NCI-H1694 treated with DMSO at 0.1 percent for 48 hours (cell line): ENCODE data around the gene FLNC.

Source experiments
- DNase-seq: peaks from one replicate; lab custom pipeline; 2025; lab: John Stamatoyannopoulos, UW

The FLNC gene

DNA sequence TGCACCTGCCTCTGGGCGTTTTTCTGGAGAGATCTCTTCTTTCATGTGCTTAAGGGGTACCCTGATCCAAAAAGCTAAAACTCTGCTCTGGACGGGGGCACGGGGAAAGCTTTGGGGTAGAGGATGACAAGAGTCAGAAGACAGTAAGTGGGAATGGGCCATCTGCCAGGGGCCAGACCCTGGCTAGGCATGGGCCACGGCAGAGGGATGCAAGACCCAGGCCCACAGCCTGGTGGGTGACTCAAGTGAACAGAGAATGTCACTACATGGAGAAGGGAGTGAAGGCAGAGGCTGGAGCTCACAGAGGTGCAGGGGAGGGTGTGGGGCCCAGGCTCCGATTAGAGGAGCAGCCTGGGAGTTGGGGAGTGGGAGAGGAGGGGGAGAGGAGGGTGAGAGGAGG is 15.3 kb downstream of the FLNC start:
- DNase-seq = no peak

DNA sequence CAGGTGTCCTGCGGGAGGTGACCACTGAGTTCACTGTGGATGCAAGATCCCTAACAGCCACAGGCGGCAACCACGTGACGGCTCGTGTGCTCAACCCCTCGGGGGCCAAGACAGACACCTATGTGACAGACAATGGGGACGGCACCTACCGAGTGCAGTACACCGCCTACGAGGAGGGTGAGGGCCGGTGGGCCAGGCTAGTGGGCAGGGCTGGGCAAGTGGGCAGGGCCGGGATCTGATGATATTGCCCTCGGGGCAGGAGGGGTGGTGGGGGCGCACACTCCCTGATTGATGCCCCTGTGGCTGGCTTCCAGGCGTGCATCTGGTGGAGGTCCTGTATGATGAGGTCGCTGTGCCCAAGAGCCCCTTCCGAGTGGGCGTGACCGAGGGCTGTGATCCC is 15.8 kb downstream of the FLNC start:
- DNase-seq = no peak

DNA sequence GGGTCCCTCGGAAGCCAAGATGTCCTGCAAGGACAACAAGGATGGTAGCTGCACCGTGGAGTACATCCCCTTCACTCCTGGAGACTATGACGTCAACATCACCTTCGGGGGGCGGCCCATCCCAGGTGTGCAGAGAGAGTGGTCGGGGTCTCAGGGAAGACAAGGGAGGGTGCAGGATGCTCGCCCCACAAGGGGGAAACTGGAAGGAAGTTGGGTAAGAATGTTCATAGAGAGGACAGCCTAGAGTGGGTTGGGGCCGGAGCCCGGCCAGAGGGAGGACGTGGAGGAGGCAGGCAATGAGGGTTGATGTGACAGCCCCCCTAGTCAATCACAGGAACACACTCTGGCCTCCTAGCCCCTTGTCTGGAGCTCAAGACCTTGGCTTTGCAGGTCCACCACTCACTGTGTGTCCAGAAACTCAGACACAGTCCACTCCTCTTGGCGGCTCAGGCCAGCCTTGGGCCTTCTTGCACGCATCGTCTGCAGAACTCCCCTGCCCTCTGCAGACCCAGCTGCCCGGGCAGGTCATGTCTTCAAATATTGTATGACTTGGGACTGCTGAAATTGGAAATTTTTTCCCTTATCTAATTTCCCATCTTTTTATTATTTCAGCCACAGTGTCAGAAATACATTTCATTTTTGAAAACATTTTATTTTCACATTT is 16.7 kb downstream of the FLNC start:
- no peak for DNase-seq

DNA sequence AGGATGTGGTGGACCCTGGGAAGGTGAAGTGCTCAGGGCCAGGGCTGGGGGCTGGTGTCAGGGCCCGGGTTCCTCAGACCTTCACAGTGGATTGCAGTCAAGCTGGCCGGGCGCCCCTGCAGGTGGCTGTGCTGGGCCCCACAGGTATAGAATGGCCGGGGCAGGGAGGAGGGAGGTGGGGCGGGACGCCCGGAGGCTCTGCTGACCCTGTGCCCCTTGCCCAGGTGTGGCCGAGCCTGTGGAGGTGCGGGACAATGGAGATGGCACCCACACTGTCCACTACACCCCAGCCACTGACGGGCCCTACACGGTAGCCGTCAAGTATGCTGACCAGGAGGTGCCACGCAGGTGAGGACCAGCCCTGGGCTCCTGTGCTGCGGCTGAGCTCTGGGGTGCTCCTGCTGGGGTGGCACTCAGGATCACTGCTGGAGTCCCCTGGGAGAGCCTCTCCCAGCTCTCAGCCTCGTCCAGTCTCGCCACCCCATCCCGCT is 17.6 kb downstream of the FLNC start:
- no peak for DNase-seq

DNA sequence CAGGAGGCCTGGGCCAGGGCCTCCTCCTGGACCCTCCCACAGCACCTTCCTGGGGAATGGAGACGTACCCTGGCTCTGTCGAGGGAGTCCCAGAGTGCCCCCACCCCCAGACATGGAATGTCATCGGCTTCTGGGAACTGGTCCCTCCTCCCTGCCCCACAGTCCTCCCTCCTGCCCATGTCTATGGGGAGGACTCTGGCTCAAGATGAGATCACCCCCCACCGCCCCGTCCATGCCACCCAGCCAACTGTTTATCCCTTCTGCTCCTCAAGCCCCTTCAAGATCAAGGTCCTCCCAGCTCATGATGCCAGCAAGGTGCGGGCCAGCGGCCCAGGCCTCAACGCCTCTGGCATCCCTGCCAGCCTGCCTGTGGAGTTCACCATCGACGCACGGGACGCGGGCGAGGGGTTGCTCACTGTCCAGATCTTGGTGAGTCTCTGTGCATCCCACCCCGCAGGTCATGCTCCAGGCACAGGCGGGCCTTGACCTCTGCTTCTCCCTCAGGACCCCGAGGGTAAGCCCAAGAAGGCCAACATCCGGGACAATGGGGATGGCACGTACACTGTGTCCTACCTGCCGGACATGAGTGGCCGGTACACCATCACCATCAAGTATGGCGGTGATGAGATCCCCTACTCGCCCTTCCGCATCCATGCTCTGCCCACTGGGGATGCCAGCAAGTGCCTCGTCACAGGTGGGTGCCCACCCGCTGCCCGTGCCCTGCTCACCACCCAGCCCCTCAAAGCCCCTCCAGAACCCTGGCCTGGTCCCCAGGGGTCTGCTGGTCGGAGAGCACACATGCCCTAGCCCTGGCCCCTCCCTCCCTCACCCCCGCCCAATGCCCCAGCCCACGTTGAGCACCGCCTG is 18.3 kb downstream of the FLNC start:
- DNase-seq = no peak

DNA sequence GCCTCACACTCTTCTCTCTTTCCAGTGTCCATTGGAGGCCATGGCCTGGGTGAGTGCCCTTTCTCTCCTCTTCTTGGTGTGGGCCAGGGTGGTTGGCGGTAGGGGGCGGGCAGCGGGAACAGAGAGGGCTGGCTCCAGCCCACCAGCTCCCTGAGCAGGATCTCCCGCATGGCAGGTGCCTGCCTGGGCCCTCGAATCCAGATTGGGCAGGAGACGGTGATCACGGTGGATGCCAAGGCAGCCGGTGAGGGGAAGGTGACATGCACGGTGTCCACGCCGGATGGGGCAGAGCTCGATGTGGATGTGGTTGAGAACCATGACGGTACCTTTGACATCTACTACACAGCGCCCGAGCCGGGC is 18.9 kb downstream of the FLNC start:
- DNase-seq = no peak

DNA sequence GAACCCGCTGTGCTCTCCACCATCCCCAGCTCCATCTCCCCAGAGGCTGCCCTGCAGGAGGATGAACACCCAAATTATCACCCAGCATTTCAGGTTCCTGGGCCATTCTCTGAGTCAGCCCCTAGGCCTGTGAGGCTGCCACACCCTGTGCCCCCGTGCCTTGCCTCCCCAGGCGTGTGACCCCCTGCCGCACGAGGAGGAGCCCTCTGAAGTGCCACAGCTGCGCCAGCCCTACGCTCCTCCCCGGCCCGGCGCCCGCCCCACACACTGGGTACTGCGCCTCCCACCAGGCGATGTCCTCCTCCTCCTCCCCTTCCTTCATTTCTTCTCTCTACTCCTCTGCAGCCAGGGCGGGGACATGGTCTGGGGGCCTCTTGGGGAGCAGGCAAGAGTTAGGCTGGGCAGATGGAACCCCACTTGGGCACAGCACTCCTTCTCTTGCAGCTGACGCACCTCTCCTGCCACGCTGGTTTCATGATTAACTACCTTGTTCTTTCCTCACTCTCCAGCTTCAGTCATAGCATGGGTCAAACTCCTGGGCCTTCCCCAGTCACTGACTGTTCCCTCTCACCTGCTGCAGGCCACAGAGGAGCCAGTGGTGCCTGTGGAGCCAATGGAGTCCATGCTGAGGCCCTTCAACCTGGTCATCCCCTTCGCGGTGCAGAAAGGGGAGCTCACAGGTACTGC is 19.7 kb downstream of the FLNC start:
- no peak for DNase-seq

DNA sequence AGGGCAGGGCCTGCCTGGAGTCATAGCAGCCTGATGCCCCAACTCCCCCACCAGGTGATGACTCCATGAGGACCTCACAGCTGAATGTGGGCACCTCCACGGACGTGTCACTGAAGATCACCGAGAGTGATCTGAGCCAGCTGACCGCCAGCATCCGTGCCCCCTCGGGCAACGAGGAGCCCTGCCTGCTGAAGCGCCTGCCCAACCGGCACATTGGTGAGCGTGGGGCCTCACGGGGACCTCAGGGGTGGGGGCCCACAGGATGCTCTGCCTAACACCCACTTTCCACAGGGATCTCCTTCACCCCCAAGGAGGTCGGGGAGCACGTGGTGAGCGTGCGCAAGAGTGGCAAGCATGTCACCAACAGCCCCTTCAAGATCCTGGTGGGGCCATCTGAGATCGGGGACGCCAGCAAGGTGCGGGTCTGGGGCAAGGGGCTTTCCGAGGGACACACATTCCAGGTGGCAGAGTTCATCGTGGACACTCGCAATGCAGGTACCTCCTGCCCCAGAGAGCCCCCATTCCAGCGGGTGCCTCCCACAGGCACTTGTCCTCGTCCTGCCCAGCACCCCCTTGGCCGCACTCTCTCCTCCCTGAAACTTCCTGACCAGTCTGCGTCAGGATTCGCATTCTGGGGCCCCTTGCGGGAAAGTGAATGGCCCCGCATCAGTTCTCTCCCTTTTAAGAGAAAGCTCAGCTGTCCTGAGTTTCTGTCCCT is 22.5 kb downstream of the FLNC start:
- no peak for DNase-seq

DNA sequence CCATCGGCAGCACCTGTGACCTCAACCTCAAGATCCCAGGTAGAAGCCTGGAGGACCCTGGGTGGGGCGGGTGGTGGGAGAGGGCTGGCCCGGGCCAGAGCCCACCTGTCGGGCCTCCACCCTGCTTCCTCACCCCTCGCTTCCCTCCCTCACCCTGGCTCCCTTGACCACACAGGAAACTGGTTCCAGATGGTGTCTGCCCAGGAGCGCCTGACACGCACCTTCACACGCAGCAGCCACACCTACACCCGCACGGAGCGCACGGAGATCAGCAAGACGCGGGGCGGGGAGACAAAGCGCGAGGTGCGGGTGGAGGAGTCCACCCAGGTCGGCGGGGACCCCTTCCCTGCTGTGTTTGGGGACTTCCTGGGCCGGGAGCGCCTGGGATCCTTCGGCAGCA is 23.6 kb downstream of the FLNC start:
- no peak for DNase-seq

DNA sequence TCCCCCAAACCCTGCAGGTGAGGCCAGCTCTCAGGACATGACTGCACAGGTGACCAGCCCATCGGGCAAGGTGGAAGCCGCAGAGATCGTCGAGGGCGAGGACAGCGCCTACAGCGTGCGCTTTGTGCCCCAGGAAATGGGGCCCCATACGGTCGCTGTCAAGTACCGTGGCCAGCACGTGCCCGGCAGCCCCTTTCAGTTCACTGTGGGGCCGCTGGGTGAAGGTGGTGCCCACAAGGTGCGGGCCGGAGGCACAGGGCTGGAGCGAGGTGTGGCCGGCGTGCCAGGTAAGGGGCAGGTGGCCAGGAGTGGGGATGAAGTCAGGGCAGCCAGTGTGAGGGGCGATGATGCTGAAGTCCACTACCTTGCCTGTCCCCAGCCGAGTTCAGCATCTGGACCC is 24.2 kb downstream of the FLNC start:
- DNase-seq = no peak

DNA sequence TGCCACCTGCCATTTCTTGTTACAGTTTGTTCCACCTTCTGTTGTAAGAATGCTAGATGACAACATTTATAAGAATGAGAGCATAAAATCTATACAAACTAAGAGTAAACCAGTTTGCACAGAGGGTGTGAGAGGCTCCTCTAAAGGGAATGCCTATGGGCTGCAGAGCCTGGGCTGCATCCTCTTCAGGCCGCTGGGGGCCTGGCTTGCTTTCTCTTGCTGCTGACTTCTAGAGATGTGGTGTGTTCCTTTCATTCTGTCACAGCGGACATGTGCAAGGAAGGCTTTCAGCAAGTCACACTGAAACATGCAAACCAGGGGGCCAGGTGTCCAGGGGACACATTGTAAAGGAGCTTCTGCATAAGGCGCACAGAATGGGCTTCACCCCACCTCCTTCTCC is 25.4 kb downstream of the FLNC start:
- DNase-seq = no peak

DNA sequence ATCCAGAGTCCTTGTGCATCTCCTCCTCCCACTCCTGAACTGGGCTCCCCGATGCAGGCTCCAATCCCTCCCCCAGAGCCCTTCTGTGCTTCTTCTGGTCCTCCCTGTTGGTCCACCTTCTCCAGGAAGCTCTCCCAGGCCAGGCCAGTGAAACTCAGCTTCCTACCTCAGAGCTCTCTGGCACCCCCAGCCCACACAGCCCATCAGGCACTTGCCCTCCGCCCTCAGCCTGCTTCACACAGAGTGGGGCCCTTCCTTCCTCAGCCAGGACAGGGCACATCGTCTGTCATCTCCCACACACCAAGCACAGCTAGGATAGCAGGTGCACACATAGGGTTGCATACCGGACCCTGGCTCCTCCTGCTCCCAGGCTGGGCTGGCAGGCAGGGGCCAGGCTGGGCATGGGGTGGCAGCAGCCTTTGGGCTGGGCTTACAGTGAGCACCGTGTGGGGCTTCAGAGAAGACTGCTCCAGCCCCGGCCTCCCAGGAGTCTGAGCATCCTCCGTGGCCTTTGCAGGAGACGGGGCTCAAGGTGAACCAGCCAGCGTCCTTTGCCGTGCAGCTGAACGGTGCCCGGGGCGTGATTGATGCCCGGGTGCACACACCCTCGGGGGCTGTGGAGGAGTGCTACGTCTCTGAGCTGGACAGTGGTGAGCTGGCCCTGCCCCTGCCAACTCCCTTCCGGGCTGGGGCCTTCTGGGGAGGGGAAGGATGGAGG is 26.0 kb downstream of the FLNC start:
- no peak for DNase-seq

DNA sequence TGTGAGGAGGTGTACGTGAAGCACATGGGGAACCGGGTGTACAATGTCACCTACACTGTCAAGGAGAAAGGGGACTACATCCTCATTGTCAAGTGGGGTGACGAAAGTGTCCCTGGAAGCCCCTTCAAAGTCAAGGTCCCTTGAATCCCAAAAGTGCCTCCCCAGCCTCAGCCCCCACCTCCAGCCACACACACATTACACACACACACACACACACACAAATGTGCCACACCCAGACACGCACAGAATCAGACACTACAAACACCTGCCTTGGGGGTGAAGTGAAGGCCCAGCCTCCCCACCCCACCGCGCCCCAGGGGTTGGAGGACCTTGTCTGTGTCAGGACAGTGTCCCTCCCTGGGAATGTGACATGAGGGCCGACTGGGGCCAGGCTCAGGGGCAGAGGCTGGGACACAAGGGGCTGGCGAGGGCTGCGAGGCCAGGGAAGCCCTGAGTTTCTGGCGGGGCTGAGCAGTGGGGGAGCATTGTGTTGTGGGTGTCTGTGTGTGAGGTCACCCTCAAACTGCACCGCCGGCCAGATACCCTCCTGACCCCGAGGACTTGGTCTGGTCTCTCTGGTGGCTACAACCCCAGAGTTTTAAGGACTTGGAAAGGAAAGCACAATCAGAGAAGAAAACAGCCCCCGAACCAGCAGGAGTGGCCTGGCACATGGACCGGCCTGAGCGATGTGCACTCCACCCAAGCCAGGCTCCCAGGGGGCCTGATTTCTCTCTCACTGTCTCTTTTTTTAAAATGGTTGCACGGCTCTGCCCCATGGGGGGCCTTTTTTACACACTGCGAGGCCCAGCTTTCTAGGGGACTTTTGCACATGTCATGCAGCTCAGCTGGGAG is 28.4 kb downstream of the FLNC start:
- no peak for DNase-seq

DNA sequence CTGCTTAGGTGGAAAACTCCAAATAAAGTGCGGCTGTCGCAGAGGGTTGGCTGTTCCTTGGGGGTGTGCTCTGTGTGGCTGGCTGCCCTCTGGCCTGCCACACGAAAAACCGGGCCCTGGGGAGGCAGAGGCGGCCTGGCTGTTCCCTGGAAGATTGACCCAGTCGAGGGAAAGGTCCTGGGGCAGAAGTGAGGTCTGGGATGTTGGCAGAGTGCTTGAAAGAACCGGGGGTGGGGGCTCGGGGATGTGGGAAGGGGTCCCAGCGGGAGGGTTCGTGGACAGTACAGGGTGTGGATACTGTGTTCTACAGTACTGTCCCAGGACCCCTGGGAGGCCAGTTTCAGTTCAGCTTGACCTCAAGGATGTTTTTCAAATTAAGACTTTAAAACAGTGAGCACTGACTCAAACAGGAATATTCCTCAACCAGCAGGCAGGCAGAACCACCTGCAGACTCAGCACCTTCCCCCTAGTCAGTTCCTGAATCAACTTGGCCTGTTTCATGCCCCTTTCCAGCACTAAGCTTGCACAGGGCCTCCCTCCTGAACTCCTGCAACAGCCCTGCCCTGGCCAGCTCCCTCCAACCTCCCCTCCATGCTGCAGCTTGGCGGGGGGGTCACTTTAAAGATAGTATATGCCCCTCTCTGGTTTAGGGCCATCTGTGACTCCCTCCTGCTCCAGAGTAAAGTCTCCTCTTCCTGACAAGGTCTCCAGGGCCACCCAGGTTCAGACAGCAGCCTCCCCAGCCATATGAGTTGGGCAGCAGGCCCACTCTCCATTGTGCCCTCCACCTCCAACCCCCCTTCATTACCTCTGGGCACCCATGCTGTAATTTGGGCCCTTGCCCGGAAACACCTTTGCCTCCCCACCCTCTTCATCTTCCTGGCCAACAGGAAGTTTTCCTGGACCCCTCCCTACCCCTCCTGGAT is 29.3 kb downstream of the FLNC start:
- no peak for DNase-seq

DNA sequence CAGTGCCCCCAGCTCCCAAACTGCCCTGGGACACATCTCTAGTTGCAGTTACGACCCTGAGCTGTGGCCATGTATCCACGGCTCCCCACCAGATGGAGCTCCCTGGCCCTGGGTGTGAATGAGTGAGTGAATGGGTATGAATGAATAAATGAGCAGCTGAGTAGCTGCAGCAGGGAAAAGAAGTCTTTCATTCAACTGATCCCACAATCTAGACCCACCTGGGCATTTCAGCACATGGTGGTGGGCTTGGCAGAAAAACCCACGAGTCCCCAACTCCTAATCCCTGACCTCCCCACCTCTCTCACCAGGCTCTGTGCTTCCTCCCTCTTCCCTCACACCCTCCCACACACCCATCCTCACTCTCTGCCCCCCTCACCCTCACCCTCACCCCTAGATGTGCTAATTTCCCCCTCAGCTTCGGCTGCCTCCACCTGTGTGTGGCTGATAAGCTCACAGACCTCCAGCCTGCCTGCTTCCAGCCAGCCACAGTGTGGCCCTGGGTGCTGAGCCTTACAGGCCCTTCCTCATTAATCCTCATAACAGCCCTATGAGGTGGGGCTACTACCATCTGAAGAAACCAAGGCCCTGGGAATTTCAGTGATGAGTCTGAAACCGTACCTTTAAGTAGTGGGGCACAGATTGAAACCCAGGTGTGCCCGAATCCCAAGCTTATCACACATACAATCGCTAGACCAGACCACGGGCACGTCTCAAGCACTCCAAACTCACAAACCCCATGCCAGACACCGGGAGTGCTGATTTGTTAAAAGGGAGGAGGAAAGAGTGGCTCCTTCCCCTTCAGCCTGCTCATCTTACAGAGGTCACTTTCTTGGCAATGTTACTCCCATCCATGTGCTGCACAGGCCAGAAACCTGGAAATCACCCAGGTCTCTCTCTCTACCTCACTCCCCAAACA is 30.2 kb downstream of the FLNC start:
- DNase-seq = no peak

DNA sequence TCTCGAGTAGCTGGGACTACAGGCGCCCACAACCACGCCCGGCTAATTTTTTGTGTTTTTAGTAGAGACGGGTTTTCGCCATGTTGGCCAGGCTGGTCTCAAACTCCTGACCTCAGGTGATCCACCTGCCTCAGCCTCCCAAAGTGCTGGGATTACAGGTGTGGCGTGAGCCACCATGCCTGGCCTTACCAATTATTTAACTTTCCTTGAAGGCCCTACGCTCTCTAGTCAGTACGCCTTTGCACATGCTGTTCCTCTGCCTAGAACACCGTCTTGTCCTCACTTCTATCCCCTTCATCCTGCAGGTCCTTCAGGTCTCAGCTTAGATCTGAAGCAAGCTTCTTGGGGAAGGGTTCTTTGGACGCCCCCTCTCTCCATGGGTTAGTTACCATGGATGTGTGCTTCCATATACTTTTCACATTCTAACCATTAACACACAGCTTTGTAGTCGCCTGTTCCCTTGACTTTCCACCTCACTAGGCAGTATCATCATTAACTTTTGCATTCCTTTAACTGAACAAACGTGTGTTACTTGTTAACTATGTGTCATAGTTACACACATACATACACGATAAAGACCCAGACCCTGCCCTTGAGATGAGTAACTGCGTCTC is 31.9 kb downstream of the FLNC start:
- no peak for DNase-seq

DNA sequence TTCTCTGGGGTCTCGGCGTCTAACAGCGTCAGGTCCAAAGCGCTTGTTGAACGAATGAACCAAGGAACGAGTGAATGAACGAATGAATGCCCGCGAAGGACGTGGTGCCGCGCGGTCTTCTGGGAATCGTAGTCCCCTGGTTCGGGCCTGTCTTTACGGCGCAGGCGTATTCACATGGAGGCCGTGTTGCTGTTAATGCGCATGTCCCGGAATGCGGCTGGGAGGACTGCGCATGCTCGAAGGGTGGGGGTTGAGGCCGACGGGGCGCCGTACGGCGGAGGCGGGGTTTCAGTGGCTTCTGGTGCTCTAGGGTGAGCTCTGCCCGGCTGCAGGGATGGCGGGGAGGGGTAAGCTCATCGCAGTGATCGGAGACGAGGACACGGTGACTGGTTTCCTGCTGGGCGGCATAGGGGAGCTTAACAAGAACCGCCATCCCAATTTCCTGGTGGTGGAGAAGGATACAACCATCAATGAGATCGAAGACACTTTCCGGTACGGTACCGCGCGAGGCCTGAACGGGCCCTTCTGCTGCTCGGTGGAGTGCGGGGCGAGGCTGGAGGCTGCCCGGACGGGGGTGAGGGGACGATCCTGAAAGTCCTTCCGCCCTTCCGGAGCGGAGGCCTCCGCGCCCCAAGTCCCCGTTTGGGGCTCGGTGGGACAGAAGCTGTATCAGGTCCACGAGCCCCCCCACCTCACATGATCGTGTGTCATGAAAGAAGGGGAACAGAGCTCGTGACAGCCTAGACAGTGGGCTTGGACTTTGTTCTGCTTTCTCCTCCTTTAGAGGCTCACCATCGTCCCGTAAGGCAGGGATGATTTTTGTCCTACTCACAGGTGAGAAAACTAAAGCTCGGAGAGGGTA is 32.6 kb downstream of the FLNC start, which contains the start of gene ATP6V1F:
Gene ATP6V1F, plus strand, starts transcription at position 286 of the 862 bp plus-strand sequence. Its CDS starts 49 bp downstream, at position 335.
- peak; percentile 98 for DNase-seq
